Measurements from ENCODE around the gene ARHGAP28. TPM values are rescaled to one million over a fixed set of nuclear protein-coding genes. Genes with fewer than 3 reads are reported as not detected.

ARHGAP28 gene
- total and polyA plus RNA-seq, 2 of the 13 experiments (the other 11 are each of a cell fraction or from before 2014, with no cell fraction given) = not detected

DNA sequence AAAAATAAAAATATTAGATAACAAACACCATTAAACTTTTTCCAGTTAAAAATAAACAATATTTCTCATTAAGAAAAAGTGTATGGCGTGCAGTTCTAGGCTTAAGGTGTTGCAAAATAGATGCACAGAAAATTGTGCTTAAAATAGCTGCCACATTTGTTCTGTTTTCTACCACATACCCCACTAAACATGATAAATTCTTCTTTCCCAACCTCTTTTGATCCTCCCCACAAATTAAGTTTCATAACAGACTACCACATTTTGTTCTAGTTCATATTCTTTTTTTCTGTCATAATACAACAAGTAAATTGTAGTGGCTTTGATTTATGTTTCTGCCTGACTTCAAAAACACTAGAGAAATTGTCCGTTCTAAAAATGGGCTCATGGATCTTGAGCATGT is 64.5 kb downstream of the ARHGAP28 start:
- H2AFZ ChIP-seq (ENCODE audit: low read length) = no peak overlapping the region
- intact Hi-C loops (cut with micrococcal nuclease; ENCODE audit: unreplicated experiment) (no loop called here), in situ Hi-C loops (cut with HindIII; ENCODE audit: extremely low pct_ligation_motif_present, low pct_unique_long_range_greater_than_20kb) (no loop called here)
- ChIA-PET POLR2A (no interaction called here), CTCF (ENCODE audit: low intra/inter-chr PET ratio, low total read pairs) (no interaction called here)
- TF ChIP-seq, protein P1, sequence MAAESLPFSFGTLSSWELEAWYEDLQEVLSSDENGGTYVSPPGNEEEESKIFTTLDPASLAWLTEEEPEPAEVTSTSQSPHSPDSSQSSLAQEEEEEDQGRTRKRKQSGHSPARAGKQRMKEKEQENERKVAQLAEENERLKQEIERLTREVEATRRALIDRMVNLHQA (CRISPR knock-in tag; IDR thresholded peaks at IDR 0.05) = no peak
- TF ChIP-seq NBN (conservative IDR thresholded peaks at IDR 0.05) (no peak), SYNCRIP (IDR thresholded peaks at IDR 0.05; ENCODE audit: insufficient read depth, low read depth, low read length) (no peak), ZMYM2 (CRISPR knock-in tag; IDR thresholded peaks at IDR 0.05) (no peak), ZNF367 (CRISPR knock-in tag; IDR thresholded peaks at IDR 0.05; ENCODE audit: borderline replicate concordance) (no peak), ZNF777 (CRISPR knock-in tag; IDR thresholded peaks at IDR 0.05) (no peak), FOXJ3 (CRISPR knock-in tag; IDR thresholded peaks at IDR 0.05; ENCODE audit: borderline replicate concordance) (no peak), ZNF616 (CRISPR knock-in tag; IDR thresholded peaks at IDR 0.05; ENCODE audit: low read depth) (no peak), ASH2L (IDR thresholded peaks at IDR 0.05; ENCODE audit: insufficient read length, low read depth, low read length) (no peak), FOXK1 (CRISPR knock-in tag; IDR thresholded peaks at IDR 0.05; ENCODE audit: borderline replicate concordance, low read depth) (no peak)
- TF ChIP-seq, protein P2, sequence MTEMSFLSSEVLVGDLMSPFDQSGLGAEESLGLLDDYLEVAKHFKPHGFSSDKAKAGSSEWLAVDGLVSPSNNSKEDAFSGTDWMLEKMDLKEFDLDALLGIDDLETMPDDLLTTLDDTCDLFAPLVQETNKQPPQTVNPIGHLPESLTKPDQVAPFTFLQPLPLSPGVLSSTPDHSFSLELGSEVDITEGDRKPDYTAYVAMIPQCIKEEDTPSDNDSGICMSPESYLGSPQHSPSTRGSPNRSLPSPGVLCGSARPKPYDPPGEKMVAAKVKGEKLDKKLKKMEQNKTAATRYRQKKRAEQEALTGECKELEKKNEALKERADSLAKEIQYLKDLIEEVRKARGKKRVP (CRISPR knock-in tag; IDR thresholded peaks at IDR 0.05) = no peak
- FAIRE-seq (no peak), ATAC-seq (no peak), DNase-seq (ENCODE audit: low spot score) (no peak)
- no peaks in the 10 kb centered on the region for H3K36me3 ChIP-seq (replicated peaks in 1 of 2; ENCODE audit: control insufficient read depth in 1 of 2, insufficient read depth in 2 of 2, low read length in 2 of 2)
- 3% methylated on average over 2 of the region's 2 CpGs for WGBS (ENCODE audit: low lambda C conversion rate)
- BruUV-seq (replicated peaks) = no TSS peak
- no peaks in the 10 kb centered on the region for H3K79me2 ChIP-seq (ENCODE audit: insufficient read depth, low read length)
- H3K27me3 ChIP-seq (ENCODE audit: control insufficient read depth in 1 of 2, insufficient read depth in 2 of 2, low read length in 2 of 2) = 0 out of 5 replicates have a peak, but pooled peaks cover under 1 to 3% of the 10 kb centered on the region in 2 experiments
- no peaks in the 10 kb centered on the region for H4K20me1 ChIP-seq (ENCODE audit: insufficient read depth, low read length)
- no peaks in the 10 kb centered on the region for H3K4me1 ChIP-seq (ENCODE audit: insufficient read depth, low read length)
- no peak overlapping the region for H3K4me3 ChIP-seq (replicated peaks in 1 of 3; ENCODE audit: insufficient read depth in 1 of 3, low read depth in 2 of 3, low read length in 3 of 3)
- no peak overlapping the region for H3K27ac ChIP-seq (ENCODE audit: extremely low read length, insufficient read depth, low read length)
- H3K4me2 ChIP-seq (ENCODE audit: low read depth, low read length) = no peak overlapping the region
- H3K9me3 ChIP-seq (ENCODE audit: low read length) = no peaks in the 10 kb centered on the region
- H3K9ac ChIP-seq (ENCODE audit: insufficient read depth, low read depth, low read length) = no peak overlapping the region

Data from HepG2 (cell line).